ENCODE measurements around the gene AACS.

DNA sequence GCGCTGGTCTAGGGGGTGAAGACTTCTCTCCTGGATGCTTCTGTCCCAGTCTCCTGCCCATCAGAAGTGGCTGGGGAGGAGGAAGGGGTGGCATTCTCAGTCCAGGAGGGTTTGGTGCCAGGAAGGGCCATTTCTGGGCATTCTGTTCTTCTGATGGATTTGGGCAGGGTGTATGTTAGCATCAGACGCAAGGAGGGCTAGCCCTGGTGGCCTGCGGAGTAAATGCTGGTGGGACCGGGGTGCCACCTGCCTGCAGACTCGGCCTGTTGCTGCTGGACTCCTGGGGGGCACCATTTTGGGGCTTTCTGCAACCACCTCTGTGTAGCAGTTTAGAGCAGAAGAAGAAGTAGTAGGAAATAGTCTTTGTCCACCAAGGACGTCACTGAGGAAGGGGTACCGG is 31.7 kb downstream of the AACS start:
- no peak for TF ChIP-seq CTCF (IDR thresholded peaks at IDR 0.05 in 8 of 11, conservative IDR thresholded peaks at IDR 0.05 in 3 of 11)
- TF ChIP-seq POLR2A (IDR thresholded peaks at IDR 0.05): no peak
- TF ChIP-seq POLR2AphosphoS5 (IDR thresholded peaks at IDR 0.05): no peak

Measured in spleen (tissue), 7 donors.